Activated CD8-positive, alpha-beta memory T cell treated with anti-CD3 and anti-CD28 coated beads for 36 hours (primary cell): ENCODE measurements around the gene PLBD1. TPM values are rescaled to one million over a fixed set of nuclear protein-coding genes. Genes with fewer than 3 reads are reported as not detected.

Source experiments
- CTCF ChIA-PET: fragments of 350-600 bp; sonication (Branson Sonifier 250); formaldehyde crosslinking; loops from one replicate; lab custom pipeline; 2021; ENCODE audit warnings: antibody characterized with exemption; lab: Charles Lee
- POLR2A ChIA-PET: fragments of 350-600 bp; sonication (Branson Sonifier 250); formaldehyde crosslinking; loops from one replicate; lab custom pipeline; 2021; ENCODE audit warnings: antibody characterized with exemption; lab: Charles Lee
- total RNA-seq, 2 experiments: library from RNA; stranded (reverse); gene quantifications; one replicate each; pipeline ENCODE4 v1.2.3, GENCODE V29; 2021

The PLBD1 gene
- total RNA-seq, 2 experiments from 2014 or later = 0.15 TPM; not detected in 1

- ChIA-PET CTCF (interaction anchor here (1.4 kb wide), 1 partner anchor 10 kb away, joined by 3 read pairs; no protein-coding TSS in a partner anchor), POLR2A (no interaction called here)
These were observed 4.1 kb upstream of the PLBD1 start for GRCh38 chr12:14571779-14572178.

DNA sequence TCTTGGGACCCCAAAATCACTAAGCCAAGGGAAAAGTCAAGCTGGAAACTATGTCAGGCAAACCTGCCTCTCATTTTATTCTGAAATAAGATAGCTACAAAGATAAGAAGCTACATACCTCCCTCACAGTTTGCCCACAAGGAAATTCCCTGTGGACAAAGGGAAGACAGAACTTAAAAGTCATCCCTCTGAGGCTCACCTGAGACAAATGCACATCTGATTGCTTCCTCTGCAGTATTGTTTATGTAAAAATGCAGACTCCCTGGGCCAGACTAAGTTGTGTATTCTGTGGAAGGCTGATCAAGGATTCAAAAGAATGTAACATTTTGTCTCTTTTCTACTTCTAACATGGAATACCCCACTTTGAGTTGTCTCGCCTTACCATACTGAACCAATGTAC lies 2.5 kb upstream of the PLBD1 start:
- CTCF ChIA-PET = interaction anchor here (1.0 kb wide), 1 partner anchor 332 kb away, joined by 3 read pairs; no protein-coding TSS in a partner anchor

DNA sequence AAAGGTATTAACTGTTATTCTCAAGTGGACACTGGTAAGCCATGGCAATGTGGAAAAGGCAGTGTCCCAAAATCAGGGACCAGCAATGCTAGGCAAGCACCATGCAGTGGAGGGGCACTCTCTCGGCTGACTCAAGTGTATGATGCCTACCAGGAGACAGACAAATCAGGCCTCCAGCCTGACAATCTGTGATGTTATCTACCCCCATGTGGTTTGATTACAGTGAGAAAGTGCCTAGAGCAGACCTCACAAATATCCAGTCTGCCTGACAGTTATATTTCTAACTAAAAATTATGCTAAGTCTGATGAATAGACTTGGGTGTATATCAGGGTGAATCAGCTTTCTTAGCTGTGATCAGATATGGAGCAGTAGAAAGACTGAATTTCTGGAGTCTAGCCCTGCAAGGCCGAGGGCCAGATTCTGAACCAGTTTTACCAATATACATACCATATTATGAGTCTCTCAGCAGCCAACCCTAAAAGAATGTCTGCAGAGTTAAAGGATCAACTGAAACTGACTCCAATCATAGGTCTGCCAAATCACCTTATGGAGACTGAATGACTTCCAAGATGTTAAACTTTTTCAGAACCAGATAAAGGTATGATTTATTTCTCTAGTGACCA lies 3.2 kb downstream of the PLBD1 start:
- ChIA-PET CTCF (no interaction called here), POLR2A (no interaction called here)

More for the DNA sequence above, 2.5 kb upstream of the PLBD1 start:
- POLR2A ChIA-PET = no interaction called here

DNA sequence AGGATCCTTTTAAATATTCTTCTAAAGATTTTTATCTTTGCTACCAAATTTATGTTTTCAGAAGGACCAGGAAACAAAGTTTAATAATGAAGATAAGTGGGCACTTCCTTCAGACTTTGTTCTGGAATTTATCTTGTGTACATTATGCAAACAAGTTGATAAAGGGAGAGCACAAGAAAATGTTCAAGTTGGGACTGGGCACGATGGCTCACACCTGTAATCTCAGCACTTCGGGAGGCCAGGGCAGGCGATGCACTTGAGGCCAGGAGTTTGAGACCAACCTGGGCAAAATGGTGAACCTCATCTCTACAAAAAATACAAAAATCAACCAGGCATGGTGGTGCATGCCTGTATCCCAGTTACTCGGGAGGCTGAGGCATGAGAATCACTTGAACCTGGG lies 4.6 kb downstream of the PLBD1 start:
- ChIA-PET CTCF (no interaction called here), POLR2A (no interaction called here)

DNA sequence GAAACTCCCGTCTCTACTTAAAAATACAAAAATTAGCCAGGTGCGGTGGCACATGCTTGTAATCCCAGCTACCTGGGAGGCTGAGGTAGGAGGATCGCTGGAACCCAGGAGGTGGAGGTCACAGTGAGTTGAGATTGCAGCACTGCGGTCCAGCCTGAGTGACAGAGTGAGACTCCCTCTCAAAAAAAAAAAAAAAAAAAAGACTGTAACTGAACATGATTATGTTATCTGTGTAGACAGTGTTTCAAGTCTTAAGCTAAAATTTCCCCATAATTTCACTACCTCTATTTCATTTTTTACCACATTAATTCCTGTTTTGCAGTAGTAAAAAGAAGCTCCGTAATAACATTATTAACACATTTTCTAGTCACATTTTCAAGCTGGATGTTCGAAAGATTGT lies 5.4 kb downstream of the PLBD1 start:
- POLR2A ChIA-PET = no interaction called here

DNA sequence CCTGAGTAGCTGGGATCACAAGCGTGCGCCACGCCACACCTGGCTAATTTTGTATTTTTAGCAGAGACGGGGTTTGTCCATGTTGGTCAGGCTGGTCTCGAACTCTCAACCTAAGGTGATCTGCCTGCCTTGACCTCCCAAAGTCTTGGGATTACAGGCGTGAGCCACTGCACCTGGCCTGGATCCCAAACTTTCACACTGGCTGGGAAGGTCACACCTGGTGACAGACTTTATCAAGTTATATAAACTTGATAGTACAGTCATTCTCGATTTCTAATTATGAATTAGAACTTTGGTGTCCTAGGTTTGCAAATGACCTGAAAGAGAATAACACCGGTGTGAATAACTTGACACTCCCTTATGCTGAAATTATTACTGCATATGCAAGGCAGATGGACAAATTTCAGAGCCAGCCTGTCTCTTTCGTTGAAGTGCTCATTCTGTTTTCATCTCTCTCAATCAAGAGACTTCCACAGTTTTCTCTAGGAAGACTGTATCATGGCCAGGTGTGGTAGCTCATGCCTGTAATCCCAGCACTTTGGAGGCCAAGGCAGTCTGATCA lies 5.9 kb downstream of the PLBD1 start:
- ChIA-PET CTCF (interaction anchor here (0.8 kb wide), 1 partner anchor 10 kb away, joined by 3 read pairs; no protein-coding TSS in a partner anchor), POLR2A (no interaction called here)

More for the DNA sequence above, 5.4 kb downstream of the PLBD1 start:
- CTCF ChIA-PET = interaction anchor here (0.8 kb wide), 1 partner anchor 9 kb away, joined by 3 read pairs; no protein-coding TSS in a partner anchor

GRCh38 chr12:14560904-14561574 lies 6.6 kb downstream of the PLBD1 start:
- CTCF ChIA-PET = no interaction called here
- POLR2A ChIA-PET = no interaction called here

DNA sequence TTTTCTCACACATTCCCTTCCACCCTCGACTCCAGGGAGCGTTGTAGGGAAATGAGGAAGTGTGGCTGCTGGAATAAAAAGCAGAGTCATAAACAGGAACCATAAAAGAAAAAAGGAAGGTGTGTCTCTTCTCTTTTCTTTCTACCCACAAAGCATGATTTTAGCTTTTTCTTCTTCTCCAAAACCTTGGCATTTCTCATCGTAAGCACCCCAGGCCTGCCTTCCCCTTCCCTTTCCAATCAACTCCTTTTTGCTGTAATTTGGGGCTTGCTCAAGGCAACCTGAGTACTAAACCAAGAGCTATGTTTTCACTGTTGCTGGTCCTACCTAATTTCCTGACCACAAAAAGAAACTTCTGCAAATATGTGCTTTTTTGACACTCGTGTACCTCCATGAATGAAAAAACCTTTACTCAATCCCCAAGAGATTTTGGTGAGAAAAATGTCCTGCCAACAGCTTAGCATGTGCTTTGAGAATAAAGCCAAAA lies 9.2 kb downstream of the PLBD1 start:
- ChIA-PET CTCF (no interaction called here), POLR2A (no interaction called here)

DNA sequence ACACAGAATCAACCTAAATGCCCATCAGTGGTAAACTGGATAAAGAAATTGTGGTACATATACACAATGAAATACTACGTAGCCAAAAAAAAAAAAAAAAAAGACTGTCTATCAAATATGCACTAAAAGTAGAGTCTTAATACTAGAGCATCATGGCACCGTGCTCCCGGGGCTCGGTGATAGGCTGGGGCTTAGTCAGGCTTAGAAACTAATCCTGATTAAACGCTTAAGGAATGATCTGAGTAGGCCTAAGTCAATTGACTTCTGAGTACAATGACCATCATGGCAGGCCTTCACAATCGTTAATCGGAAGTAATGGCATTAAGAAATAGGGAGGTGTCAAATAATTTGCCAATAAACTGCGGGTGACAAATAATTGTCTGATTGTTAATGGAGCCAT lies 9.7 kb downstream of the PLBD1 start:
- ChIA-PET CTCF (no interaction called here), POLR2A (no interaction called here)

DNA sequence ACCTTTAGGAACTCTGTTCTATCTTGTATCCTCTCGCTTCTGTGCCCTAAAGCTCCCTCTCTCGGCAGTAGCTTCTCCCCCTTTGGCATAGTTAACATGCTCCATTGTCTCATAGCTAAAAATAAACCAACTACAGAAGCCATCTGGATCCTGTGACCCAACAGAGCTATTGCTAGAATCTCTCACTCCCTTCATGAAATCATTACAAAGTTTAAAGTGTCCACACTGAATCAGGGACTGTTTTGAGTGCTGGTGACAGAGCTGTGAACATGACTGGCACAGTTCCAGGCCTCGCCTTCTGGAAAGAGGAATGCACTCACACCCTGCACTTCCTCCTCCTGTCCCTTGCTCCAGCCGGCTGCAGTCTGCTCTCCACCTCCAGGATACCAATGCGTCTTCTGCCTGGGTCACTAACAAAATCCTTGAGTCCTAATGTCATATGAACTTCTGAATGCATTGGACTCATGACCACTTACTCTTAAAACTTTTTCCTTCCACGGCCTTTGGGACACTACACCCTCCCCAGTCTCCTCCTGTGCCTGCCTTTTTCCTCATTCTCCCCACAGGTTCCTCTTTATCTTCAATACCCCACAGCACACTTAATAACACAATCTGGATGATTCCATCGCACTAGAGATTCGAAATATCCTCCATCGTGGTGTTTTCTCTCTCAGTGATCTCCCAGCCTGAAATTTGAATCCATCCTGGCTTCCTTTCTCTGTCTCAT lies 13.2 kb downstream of the PLBD1 start:
- ChIA-PET POLR2A (no interaction called here), CTCF (no interaction called here)

DNA sequence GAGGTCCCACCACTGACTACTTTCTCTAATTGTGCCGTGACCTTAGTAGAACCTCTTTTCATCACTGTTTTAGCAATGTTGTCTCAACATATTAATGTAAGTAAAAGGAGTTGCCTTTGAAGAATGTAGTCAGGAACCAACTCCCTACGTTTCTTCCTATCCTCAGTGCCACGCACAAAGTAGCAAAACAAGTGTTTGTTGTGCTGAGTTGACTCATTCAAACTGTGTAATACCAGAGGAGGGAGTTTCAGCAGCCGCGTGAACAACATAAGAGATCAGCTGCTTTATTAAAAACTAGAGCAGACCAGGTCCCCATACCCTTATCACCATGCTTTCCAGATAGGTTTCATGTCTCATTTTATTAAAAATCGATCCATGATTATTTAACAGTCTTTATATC lies 19.1 kb downstream of the PLBD1 start:
- ChIA-PET CTCF (no interaction called here), POLR2A (no interaction called here)

GRCh38 chr12:14547571-14547970 lies 20.1 kb downstream of the PLBD1 start:
- POLR2A ChIA-PET = no interaction called here
- CTCF ChIA-PET = no interaction called here

GRCh38 chr12:14545144-14546124 lies 22.2 kb downstream of the PLBD1 start:
- CTCF ChIA-PET = no interaction called here
- POLR2A ChIA-PET = no interaction called here

DNA sequence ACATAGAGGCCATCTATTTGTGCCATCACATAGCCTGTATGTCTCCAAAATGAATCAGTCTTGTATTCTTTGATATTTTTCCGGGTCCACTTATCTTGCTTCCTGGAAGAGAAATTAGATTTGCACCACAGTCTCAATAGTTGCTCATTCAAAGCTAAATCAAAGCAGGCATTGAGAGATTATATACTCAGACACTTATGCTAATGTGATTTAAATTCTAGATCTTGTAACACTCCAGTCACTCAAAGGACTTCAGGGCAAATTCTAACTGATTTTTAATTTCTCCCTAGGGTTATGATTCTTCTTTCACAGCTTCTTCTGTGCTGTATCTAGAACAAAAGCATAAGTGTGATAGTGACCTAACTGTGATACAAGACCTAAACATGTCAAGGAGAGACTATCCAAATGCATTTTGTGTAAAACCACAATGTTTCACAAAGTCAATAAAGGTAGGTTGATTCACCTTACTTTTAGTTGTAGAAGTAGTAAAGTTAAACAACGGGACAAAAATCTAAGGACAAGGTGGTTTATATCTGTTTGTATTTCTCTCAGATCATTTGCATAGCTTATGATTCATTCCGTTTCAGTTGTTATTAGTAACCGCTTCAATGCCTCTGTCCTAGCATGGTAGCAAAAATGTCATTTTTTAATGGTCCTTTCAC lies 26.8 kb downstream of the PLBD1 start:
- ChIA-PET CTCF (no interaction called here), POLR2A (no interaction called here)

- CTCF ChIA-PET = interaction anchor here (0.7 kb wide), 1 partner anchor 20 kb away, joined by 3 read pairs; no protein-coding TSS in a partner anchor
- POLR2A ChIA-PET = no interaction called here
These were observed 30.6 kb downstream of the PLBD1 start for GRCh38 chr12:14537088-14537487.

- CTCF ChIA-PET = no interaction called here
- POLR2A ChIA-PET = no interaction called here
These were observed 35.5 kb downstream of the PLBD1 start for GRCh38 chr12:14532152-14532551.

DNA sequence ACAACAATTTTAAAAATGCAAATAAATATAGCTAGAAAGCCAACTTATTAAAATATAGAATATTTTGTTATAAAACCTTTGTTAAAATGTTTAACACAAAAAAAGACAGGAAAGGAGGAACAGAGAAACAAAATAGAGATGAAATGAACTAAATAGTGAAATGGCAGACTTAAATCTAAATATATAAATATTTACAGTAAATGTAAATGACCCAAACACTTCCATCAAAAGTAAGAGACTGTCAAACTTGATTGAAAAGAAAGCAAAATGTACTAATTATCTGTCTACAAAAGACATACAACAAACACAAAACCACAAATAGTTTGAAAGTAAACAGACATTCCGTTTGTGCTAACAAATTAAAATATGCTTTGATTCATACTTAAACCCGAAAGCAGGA lies 41.7 kb downstream of the PLBD1 start:
- CTCF ChIA-PET = no interaction called here
- POLR2A ChIA-PET = no interaction called here

GRCh38 chr12:14521822-14522221 lies 45.9 kb downstream of the PLBD1 start:
- POLR2A ChIA-PET = no interaction called here
- CTCF ChIA-PET = interaction anchor here (0.5 kb wide), 1 partner anchor 215 kb away, joined by 3 read pairs; no protein-coding TSS in a partner anchor
